ENCODE measurements around the gene MRPL58. TPM values are rescaled to one million over a fixed set of nuclear protein-coding genes. Genes with fewer than 3 reads are reported as not detected.
A peak's percentile ranks its signal among the peaks of the same experiment; 100 is the strongest.

Gene MRPL58
- total RNA-seq, 1 donor from 2014 or later = 52.8 TPM

DNA sequence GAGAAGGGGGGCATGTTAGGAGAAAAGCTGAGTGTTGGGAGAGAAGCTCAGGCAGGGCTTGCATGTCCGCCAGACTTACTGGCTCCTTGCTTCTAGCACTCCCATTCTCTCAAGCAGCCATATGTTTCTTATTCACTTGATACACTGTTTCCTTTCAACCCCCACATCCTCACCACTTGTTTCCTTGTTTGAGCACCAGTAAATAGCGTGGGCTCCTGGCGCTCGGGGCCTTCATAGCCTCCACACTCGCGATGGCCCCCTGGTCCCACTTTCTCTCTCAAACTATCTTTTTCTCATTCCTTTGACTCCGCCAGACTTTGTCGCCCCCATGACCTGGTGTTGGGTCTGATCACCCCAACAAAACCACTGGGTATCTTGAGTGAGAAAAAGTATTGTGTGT is 17.7 kb downstream of the MRPL58 start:
- peaks cover 29% of the 10 kb centered on the region for H3K27me3 Mint-ChIP-seq (ENCODE audit: insufficient read depth, low read depth)
- Histone ChIP-seq H3K79me2 (ENCODE audit: low read depth) (no peaks in the 10 kb centered on the region), H3K27me3 (no peaks in the 10 kb centered on the region), H4K20me1 (ENCODE audit: low read depth) (no peaks in the 10 kb centered on the region), H3K9me3 (ENCODE audit: low read depth) (no peaks in the 10 kb centered on the region), H3K4me1 (no peaks in the 10 kb centered on the region), H3K27ac (no peak overlapping the region), H3F3A (ENCODE audit: low read depth) (peaks cover 15% of the 10 kb centered on the region), H3K4me2 (no peak overlapping the region), H3K36me3 (no peaks in the 10 kb centered on the region), H3K9ac (no peak overlapping the region), H3K4me3 (no peak overlapping the region), H2AFZ (replicated peaks) (no peak overlapping the region)
- TF ChIP-seq EZH2phosphoT487 (IDR thresholded peaks at IDR 0.05) (no peak), EZH2 (IDR thresholded peaks at IDR 0.05) (no peak)
- TF ChIP-seq, protein P1, sequence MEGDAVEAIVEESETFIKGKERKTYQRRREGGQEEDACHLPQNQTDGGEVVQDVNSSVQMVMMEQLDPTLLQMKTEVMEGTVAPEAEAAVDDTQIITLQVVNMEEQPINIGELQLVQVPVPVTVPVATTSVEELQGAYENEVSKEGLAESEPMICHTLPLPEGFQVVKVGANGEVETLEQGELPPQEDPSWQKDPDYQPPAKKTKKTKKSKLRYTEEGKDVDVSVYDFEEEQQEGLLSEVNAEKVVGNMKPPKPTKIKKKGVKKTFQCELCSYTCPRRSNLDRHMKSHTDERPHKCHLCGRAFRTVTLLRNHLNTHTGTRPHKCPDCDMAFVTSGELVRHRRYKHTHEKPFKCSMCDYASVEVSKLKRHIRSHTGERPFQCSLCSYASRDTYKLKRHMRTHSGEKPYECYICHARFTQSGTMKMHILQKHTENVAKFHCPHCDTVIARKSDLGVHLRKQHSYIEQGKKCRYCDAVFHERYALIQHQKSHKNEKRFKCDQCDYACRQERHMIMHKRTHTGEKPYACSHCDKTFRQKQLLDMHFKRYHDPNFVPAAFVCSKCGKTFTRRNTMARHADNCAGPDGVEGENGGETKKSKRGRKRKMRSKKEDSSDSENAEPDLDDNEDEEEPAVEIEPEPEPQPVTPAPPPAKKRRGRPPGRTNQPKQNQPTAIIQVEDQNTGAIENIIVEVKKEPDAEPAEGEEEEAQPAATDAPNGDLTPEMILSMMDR (IDR thresholded peaks at IDR 0.05) = no peak
- H3K27ac Mint-ChIP-seq = no peak overlapping the region
- peaks cover 36% of the 10 kb centered on the region for H3K9me3 Mint-ChIP-seq
- no peak for DNase-seq (ENCODE audit: low spot score)
- H3K4me3 Mint-ChIP-seq = no peak overlapping the region
- H3K36me3 Mint-ChIP-seq = peaks cover 5% of the 10 kb centered on the region
- peaks cover 21% of the 10 kb centered on the region for H3K4me1 Mint-ChIP-seq

DNA sequence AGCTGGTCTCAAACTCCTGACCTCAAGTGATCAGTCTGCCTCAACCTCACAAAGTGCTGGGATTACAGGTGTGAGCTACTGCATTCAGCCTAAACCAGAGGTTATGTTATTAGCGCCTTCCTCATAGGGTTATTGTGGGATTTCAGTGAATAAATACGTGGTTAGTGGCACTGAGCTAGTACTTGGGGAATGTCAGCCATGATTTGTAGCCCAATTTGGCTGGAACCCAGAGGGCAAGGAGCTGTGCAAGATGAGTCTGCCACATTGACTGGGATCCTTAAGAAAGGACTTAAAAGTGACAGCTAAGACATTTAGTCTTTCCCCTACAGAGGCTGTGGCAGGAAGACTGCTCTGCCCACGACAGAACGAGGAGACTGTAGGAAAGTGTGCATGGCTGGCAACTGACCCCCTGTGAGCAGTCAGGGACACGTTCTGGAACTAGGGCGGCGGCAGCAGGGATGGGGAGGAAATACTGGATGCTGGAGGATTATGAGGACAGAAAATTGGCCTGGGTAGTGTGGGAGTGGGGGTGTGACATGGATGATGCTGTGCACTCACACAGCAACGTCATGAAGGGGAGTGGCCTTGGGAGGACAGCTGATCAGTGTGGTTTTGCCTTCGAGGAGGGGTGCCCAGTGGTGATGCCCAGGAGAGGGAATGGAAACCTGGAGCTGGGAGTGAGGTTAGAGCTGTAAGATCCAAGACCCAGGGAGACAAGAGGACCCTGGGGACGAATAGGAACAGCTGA is 19.7 kb downstream of the MRPL58 start:
- Histone ChIP-seq H3K79me2 (ENCODE audit: low read depth) (no peaks in the 10 kb centered on the region), H3K4me3 (peak overlapping the region; percentile 94), H3K27me3 (no peaks in the 10 kb centered on the region), H3K9me3 (ENCODE audit: low read depth) (no peaks in the 10 kb centered on the region), H3K9ac (no peak overlapping the region), H3K4me1 (no peaks in the 10 kb centered on the region), H3F3A (ENCODE audit: low read depth) (peaks cover 33% of the 10 kb centered on the region), H3K27ac (no peak overlapping the region), H4K20me1 (ENCODE audit: low read depth) (no peaks in the 10 kb centered on the region), H3K4me2 (peak overlapping the region; percentile 77), H2AFZ (replicated peaks) (no peak overlapping the region), H3K36me3 (no peaks in the 10 kb centered on the region)
- peak overlapping the region; percentile 93 for H3K4me3 Mint-ChIP-seq
- DNase-seq (ENCODE audit: low spot score) = peak; percentile 40
- no peak overlapping the region for H3K27ac Mint-ChIP-seq
- H3K9me3 Mint-ChIP-seq = peaks cover 34% of the 10 kb centered on the region
- peaks cover 5% of the 10 kb centered on the region for H3K36me3 Mint-ChIP-seq
- H3K27me3 Mint-ChIP-seq (ENCODE audit: insufficient read depth, low read depth) = peaks cover 35% of the 10 kb centered on the region
- TF ChIP-seq EZH2 (IDR thresholded peaks at IDR 0.05) = no peak
- peaks cover 23% of the 10 kb centered on the region for H3K4me1 Mint-ChIP-seq

DNA sequence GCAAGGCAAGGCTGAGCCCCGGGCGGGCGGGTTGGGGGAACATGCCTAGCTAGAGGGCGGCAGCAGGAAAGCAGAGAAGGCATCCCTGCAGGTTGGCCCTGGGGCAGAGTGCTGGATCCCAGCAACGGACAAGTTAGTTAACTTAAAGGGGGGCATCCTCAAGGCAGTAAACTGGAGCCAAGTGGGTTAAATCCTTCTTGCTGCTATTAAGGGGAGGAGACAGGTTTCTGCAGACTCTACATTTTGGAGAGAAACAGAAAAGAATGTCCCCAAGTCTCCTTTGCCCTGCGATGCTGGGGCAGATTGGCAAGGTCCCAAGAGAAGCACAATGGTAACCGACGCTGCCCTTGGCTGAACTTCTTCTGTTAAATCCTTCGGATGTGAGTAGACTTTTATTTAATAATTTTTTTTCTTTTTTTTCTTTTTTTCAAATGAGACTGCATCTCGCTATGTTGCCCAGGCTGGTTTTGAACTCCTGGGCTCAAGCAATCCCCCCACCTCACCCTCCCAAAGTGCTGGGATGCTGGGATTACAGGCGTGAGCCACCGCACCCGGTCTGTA is 20.3 kb downstream of the MRPL58 start:
- H3K4me3 Mint-ChIP-seq = peak overlapping the region; percentile 93
- Histone ChIP-seq H3K4me2 (peak overlapping the region; percentile 77), H3K4me3 (peak overlapping the region; percentile 94), H3K9ac (no peak overlapping the region), H2AFZ (replicated peaks) (peak overlapping the region; percentile 82), H3K27me3 (no peaks in the 10 kb centered on the region), H3K79me2 (ENCODE audit: low read depth) (no peaks in the 10 kb centered on the region), H4K20me1 (ENCODE audit: low read depth) (no peaks in the 10 kb centered on the region), H3K4me1 (no peaks in the 10 kb centered on the region), H3K27ac (no peak overlapping the region), H3K36me3 (no peaks in the 10 kb centered on the region), H3F3A (ENCODE audit: low read depth) (peaks cover 36% of the 10 kb centered on the region), H3K9me3 (ENCODE audit: low read depth) (no peaks in the 10 kb centered on the region)
- peaks cover 35% of the 10 kb centered on the region for H3K27me3 Mint-ChIP-seq (ENCODE audit: insufficient read depth, low read depth)
- peaks cover 5% of the 10 kb centered on the region for H3K36me3 Mint-ChIP-seq
- H3K4me1 Mint-ChIP-seq = peaks cover 23% of the 10 kb centered on the region
- no peak for DNase-seq (ENCODE audit: low spot score)
- TF ChIP-seq EZH2 (IDR thresholded peaks at IDR 0.05) = no peak
- no peak for TF ChIP-seq EZH2phosphoT487 (IDR thresholded peaks at IDR 0.05)
- TF ChIP-seq, protein P1 (IDR thresholded peaks at IDR 0.05) = no peak
- no peak overlapping the region for H3K27ac Mint-ChIP-seq
- H3K9me3 Mint-ChIP-seq = peaks cover 34% of the 10 kb centered on the region
